ENCODE results near the gene DTNB.

GRCh38 chr2:25505622-25506021, 167.8 kb downstream of the DTNB start:
- TF ChIP-seq EZH2 (IDR thresholded peaks at IDR 0.05) (no peak), FOXP2 (optimal IDR thresholded peaks at IDR 0.05; ENCODE audit: control extremely low read depth, extremely low read length, insufficient read depth) (no peak), POLR2AphosphoS5 (IDR thresholded peaks at IDR 0.05; ENCODE audit: borderline replicate concordance, low read depth, low read length) (no peak)
